ENCODE results near the gene ACAD10.

DNA sequence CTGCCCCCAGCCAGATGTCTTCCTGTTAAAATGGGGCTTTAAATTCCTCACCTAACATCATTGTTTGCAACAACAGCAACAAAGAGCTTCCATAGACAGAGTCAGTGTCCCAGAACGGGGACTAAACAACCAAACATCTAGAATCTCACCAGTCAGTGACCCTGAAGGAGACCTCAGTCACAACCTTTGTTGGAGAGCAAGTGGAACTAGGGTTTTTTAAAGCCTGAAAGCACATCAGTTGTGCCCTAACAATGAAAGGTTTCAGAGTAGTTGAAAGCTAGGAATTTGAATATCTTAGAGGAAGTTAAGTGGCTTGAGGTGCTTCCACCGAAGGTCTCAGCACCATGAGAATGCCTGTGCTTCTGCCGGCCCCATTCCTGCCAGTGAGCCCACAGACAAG lies 75.9 kb downstream of the ACAD10 start:
- TF ChIP-seq, protein P1, sequence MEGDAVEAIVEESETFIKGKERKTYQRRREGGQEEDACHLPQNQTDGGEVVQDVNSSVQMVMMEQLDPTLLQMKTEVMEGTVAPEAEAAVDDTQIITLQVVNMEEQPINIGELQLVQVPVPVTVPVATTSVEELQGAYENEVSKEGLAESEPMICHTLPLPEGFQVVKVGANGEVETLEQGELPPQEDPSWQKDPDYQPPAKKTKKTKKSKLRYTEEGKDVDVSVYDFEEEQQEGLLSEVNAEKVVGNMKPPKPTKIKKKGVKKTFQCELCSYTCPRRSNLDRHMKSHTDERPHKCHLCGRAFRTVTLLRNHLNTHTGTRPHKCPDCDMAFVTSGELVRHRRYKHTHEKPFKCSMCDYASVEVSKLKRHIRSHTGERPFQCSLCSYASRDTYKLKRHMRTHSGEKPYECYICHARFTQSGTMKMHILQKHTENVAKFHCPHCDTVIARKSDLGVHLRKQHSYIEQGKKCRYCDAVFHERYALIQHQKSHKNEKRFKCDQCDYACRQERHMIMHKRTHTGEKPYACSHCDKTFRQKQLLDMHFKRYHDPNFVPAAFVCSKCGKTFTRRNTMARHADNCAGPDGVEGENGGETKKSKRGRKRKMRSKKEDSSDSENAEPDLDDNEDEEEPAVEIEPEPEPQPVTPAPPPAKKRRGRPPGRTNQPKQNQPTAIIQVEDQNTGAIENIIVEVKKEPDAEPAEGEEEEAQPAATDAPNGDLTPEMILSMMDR (IDR thresholded peaks at IDR 0.05; ENCODE audit: low read depth, low read length, missing input control), result no peak
- TF ChIP-seq RAD21 (IDR thresholded peaks at IDR 0.05), result no peak
- no peak for TF ChIP-seq EGR1 (IDR thresholded peaks at IDR 0.05; ENCODE audit: low read depth in 2 of 2)
- TF ChIP-seq YY1 (IDR thresholded peaks at IDR 0.05), result no peak
- TF ChIP-seq TAF1 (conservative IDR thresholded peaks at IDR 0.05), result no peak
- TF ChIP-seq JUND (IDR thresholded peaks at IDR 0.05), result no peak
- no peak for TF ChIP-seq GABPA (IDR thresholded peaks at IDR 0.05 in 1 of 2, conservative IDR thresholded peaks at IDR 0.05 in 1 of 2)
- TF ChIP-seq NR2F2 (IDR thresholded peaks at IDR 0.05), result no peak
- TF ChIP-seq, protein P2, sequence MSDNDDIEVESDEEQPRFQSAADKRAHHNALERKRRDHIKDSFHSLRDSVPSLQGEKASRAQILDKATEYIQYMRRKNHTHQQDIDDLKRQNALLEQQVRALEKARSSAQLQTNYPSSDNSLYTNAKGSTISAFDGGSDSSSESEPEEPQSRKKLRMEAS (IDR thresholded peaks at IDR 0.05), result no peak
- TF ChIP-seq, protein P3, sequence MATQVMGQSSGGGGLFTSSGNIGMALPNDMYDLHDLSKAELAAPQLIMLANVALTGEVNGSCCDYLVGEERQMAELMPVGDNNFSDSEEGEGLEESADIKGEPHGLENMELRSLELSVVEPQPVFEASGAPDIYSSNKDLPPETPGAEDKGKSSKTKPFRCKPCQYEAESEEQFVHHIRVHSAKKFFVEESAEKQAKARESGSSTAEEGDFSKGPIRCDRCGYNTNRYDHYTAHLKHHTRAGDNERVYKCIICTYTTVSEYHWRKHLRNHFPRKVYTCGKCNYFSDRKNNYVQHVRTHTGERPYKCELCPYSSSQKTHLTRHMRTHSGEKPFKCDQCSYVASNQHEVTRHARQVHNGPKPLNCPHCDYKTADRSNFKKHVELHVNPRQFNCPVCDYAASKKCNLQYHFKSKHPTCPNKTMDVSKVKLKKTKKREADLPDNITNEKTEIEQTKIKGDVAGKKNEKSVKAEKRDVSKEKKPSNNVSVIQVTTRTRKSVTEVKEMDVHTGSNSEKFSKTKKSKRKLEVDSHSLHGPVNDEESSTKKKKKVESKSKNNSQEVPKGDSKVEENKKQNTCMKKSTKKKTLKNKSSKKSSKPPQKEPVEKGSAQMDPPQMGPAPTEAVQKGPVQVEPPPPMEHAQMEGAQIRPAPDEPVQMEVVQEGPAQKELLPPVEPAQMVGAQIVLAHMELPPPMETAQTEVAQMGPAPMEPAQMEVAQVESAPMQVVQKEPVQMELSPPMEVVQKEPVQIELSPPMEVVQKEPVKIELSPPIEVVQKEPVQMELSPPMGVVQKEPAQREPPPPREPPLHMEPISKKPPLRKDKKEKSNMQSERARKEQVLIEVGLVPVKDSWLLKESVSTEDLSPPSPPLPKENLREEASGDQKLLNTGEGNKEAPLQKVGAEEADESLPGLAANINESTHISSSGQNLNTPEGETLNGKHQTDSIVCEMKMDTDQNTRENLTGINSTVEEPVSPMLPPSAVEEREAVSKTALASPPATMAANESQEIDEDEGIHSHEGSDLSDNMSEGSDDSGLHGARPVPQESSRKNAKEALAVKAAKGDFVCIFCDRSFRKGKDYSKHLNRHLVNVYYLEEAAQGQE (IDR thresholded peaks at IDR 0.05), result no peak
- no peak for TF ChIP-seq HNF4A (conservative IDR thresholded peaks at IDR 0.05)
- TF ChIP-seq, protein P4, sequence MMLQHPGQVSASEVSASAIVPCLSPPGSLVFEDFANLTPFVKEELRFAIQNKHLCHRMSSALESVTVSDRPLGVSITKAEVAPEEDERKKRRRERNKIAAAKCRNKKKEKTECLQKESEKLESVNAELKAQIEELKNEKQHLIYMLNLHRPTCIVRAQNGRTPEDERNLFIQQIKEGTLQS (IDR thresholded peaks at IDR 0.05), result no peak

Measured in liver (tissue), 3 donors.